Transverse colon (tissue), 4 donors: ENCODE results near the gene BFAR. TPM values are rescaled to one million over a fixed set of nuclear protein-coding genes. Genes with fewer than 3 reads are reported as not detected.

Experiments
- DNase-seq: peaks from one replicate; pipeline ENCODE4 v3.0.0-alpha.2; 2019
- H3K27ac ChIP-seq, 4 donors: fragments of 200-600 bp; sonication (generic); 2 replicates each; pipeline ENCODE4 v1.5.1; 2016 to 2018; ENCODE audit warnings: inconsistent platforms in 4 of 4
- H3K27me3 ChIP-seq: fragments of 200-600 bp; sonication (generic); 2 replicates; pipeline ENCODE4 v1.5.1; 2017; ENCODE audit warnings: inconsistent platforms
- H3K36me3 ChIP-seq, 4 donors: fragments of 200-600 bp; sonication (generic); 2 replicates each; pipeline ENCODE4 v1.5.1; 2017 to 2019; ENCODE audit warnings: inconsistent platforms in 4 of 4
- H3K4me1 ChIP-seq, 4 donors: fragments of 200-600 bp; sonication (generic); 2 replicates each; pipeline ENCODE4 v1.5.1; 2017 to 2020; ENCODE audit warnings: inconsistent platforms in 4 of 4
- H3K4me3 ChIP-seq, 4 donors: fragments of 200-600 bp; sonication (generic); 1 replicate in 1 of 4; 2 replicates in 3 of 4; pipeline versions ENCODE4 v1.5.1 to v1.6.1; 2017 to 2019; ENCODE audit warnings: inconsistent platforms in 4 of 4
- H3K9me3 ChIP-seq, 2 donors: fragments of 200-600 bp; sonication (generic); 2 replicates each; pipeline ENCODE4 v1.5.1; 2017 to 2019; ENCODE audit warnings: inconsistent platforms in 2 of 2
- CTCF ChIP-seq, 5 experiments: fragments of 200-600 bp in 3 of 5; fragments of 450-650 bp in 2 of 5; sonication (generic) in 3 of 5; IDR thresholded peaks; 1 replicate in 2 of 5; 2 replicates in 3 of 5; pipeline ENCODE4 v1.5.1; 2016 to 2017; ENCODE audit warnings: antibody characterized with exemption in 5 of 5, inconsistent platforms in 3 of 5, mild to moderate bottlenecking in 2 of 5, moderate library complexity in 1 of 5
- EP300 ChIP-seq: sonication (generic); formaldehyde crosslinking; IDR thresholded peaks from one replicate; pipeline ENCODE4 v1.6.1; 2017; ENCODE audit warnings: antibody characterized with exemption, low read depth
- POLR2A ChIP-seq: fragments of 450-650 bp; IDR thresholded peaks from one replicate; pipeline ENCODE4 v1.6.1; 2016; ENCODE audit warnings: antibody characterized with exemption, mild to moderate bottlenecking, moderate library complexity
- POLR2AphosphoS5 ChIP-seq, 3 donors: sonication (generic); formaldehyde crosslinking; IDR thresholded peaks; one replicate each; pipeline ENCODE4 v1.6.1; 2016; ENCODE audit warnings: antibody characterized with exemption in 3 of 3
- WGBS, 2 donors: methylation state at CpG; one replicate each; pipeline ENCODE4 v1.1.5; 2018; ENCODE audit warnings: low coverage in 1 of 2; 5-methylcytosine and 5-hydroxymethylcytosine counted together
- in situ Hi-C, 4 donors: fragments of 200-750 bp; cut with MboI; loops; one replicate each; pipeline versions ENCODE4 v1.15.0 to v1.15.1; 2017; ENCODE audit warnings: low sequenced_read_pairs in 3 of 4, low pct_ligation_motif_present in 1 of 4, low pct_unique_long_range_greater_than_20kb in 1 of 4
- intact Hi-C: fragments of 100-400 bp; cut with DNase I; formaldehyde crosslinking; loops from one replicate; pipeline ENCODE4 v1.15.1; 2023; ENCODE audit warnings: low total_unique reads
- total RNA-seq, 4 donors: library from RNA; depleted of rRNA; stranded (reverse); fragments of >200 nt; gene quantifications; one replicate each; pipeline ENCODE4 v1.1.0, GENCODE V29; 2016

The BFAR gene
- total RNA-seq, 4 donors from 2014 or later = 42.2 to 72.7 (median 56.2) TPM

DNA sequence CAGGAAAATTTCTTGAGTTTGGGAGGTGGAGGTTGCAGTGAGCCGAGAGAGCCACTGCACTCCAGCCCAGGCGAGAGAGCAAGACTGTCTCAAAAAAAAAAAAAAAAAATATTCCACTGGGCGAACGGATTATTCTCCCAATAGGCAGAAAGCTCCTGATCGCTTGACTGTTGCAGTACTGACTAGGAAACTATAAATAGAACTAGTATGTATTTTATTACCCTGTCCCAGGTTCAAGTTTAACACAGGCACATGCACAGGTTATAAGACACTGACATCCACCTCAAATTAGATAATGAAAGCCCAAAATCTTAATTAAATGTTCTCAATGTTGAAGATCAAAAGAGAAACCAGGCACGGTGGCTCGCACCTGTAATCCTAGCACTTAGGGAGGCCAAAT is 14.2 kb upstream of the BFAR start:
- no peak overlapping the region for H3K4me3 ChIP-seq
- no peaks in the 10 kb centered on the region for H3K27me3 ChIP-seq
- intact Hi-C loops = no loop called here
- no peaks in the 10 kb centered on the region for H3K4me1 ChIP-seq
- WGBS, 2 donors = 88 to 91% methylated on average over 5 to 7 of the region's 7 CpGs
- in situ Hi-C loops = no loop called here
- peaks cover 0 to 42% (median 16%) of the 10 kb centered on the region in 4 donors for H3K36me3 ChIP-seq
- no peaks in the 10 kb centered on the region for H3K9me3 ChIP-seq
- TF ChIP-seq CTCF (IDR thresholded peaks at IDR 0.05) (no peak), POLR2AphosphoS5 (IDR thresholded peaks at IDR 0.05) (no peak), POLR2A (no peak), EP300 (no peak)
- DNase-seq = no peak
- no peak overlapping the region for H3K27ac ChIP-seq

- Histone ChIP-seq H3K27me3 (no peaks in the 10 kb centered on the region), H3K36me3 (peaks cover 0 to 43% (median 19%) of the 10 kb centered on the region in 4 donors), H3K4me3 (no peak overlapping the region), H3K9me3 (no peaks in the 10 kb centered on the region), H3K4me1 (peaks cover 6 to 25% (median 14%) of the 10 kb centered on the region in 4 donors), H3K27ac (no peak overlapping the region)
- intact Hi-C loops = no loop called here
- WGBS, 2 donors = 87 to 94% methylated on average over 4 of the region's 4 CpGs
- TF ChIP-seq POLR2A = no peak
- TF ChIP-seq CTCF (IDR thresholded peaks at IDR 0.05) = no peak
- TF ChIP-seq POLR2AphosphoS5 (IDR thresholded peaks at IDR 0.05) = no peak
- no peak for TF ChIP-seq EP300
- in situ Hi-C loops = no loop called here
- no peak for DNase-seq
Measured at GRCh38 chr16:14627078-14627477, 5.7 kb upstream of the BFAR start.

DNA sequence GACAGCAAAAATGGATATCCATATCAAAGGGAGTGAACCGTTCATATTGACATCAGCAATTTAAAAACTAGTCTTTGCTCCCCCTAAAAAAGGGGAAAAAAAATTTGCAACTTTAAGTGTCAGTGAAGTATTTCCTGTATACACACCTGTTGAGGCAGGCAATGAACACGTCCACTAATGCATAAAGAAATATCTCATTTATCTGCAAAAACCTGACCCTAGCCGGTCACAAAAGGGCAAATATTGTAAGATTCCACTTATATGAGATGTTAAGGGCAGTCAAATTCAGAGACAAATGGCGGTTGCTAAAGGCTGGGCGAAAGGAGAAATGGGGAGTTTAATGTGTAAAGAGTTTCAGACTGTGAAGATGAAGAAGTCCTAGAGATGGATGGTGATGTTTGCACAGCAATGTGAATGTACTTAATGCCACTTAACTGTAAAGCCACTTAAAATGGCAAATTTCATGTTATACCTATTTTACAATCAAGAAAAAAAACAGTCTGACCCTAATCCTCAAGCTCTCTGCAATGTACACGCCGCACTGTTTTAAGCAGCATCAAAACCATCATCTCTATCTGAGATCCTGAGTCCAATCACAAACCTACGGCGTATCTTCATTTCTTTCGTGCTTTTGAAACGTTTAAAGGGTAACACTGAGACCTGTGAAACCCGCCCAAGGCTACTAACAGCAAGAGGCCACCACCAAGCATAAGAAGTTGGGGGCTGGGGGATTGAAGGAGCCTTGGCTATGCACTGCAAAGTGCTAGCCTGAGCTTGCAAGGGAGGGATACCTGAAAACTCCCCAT is 3.7 kb upstream of the BFAR start:
- TF ChIP-seq EP300 = no peak
- TF ChIP-seq POLR2A = no peak
- TF ChIP-seq POLR2AphosphoS5 (IDR thresholded peaks at IDR 0.05) = no peak
- TF ChIP-seq CTCF (IDR thresholded peaks at IDR 0.05) = no peak
- H3K27ac ChIP-seq = peak overlapping the region; percentile 84 to 97 (median 92)
- in situ Hi-C loops = no loop called here
- peak overlapping the region; percentile 52 to 63 (median 59) for H3K4me3 ChIP-seq
- DNase-seq = no peak
- 48 to 58% methylated on average over 8 to 12 of the region's 12 CpGs for WGBS, 2 donors
- no peaks in the 10 kb centered on the region for H3K27me3 ChIP-seq
- no peaks in the 10 kb centered on the region for H3K9me3 ChIP-seq
- peaks cover 0 to 37% (median 14%) of the 10 kb centered on the region in 4 donors for H3K36me3 ChIP-seq
- intact Hi-C loops = no loop called here
- H3K4me1 ChIP-seq = peaks cover 6 to 33% (median 22%) of the 10 kb centered on the region in 4 donors

DNA sequence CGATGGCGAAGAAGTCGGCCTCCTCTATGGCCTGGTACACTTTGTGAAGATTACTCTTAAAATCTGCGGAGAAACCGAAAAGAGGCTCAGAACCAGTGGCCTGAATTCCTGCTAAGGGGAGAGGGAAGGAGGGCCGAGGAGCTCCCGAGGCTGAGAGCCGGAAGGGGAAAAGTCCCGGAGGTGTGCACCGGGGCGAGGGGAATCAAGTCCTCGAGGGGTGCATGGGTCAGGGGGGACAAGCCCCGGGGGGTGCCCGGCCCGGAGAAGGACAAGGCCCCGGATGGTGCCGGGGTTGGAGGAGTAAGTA is 3.2 kb upstream of the BFAR start:
- intact Hi-C loops = no loop called here
- Histone ChIP-seq H3K36me3 (peaks cover 0 to 33% (median 12%) of the 10 kb centered on the region in 4 donors), H3K27me3 (no peaks in the 10 kb centered on the region), H3K9me3 (no peaks in the 10 kb centered on the region), H3K4me3 (peak overlapping the region; percentile 52 to 63 (median 59)), H3K4me1 (peaks cover 9 to 38% (median 27%) of the 10 kb centered on the region in 4 donors), H3K27ac (peak overlapping the region; percentile 84 to 97 (median 92))
- in situ Hi-C loops = no loop called here
- no peak for DNase-seq
- WGBS, 2 donors = 3% methylated on average over 17 of the region's 17 CpGs; no CpG with 5 or more reads in 1 of the 2 donors
- TF ChIP-seq POLR2A (no peak), EP300 (no peak)
